ENCODE data around the gene CNGB1.

Gene CNGB1

DNA sequence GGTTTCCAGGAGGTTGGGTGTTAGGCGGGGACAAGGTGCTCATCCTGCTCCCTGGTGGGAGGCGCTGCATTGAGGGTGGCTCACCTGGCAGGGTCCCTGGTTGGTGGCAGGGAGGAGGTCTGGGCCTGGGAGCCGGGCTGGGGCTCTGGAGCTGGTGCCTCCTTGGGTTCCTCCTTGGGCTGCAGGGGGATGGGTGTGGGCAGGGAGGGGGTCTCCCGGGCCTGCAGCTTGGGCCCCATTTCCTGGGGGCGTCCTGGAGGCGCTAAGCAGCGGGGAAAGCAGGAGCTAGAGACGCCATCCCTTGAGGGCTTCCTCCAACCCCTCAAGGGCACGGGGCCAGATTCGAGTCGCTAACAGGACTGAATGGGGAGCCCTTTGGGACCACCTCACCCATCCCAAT is 11.1 kb downstream of the CNGB1 start:
- no peak overlapping the region for H3K9ac ChIP-seq (ENCODE audit: low read length)
- H3K9me3 ChIP-seq (ENCODE audit: control insufficient read depth, insufficient read depth, low read depth, low read length) = no peaks in the 10 kb centered on the region
- no peaks in the 10 kb centered on the region for H3K36me3 ChIP-seq (ENCODE audit: control insufficient read depth, insufficient read depth, low read length)
- no peak overlapping the region for H3K4me3 ChIP-seq (ENCODE audit: low read depth, low read length)
- H3K27me3 ChIP-seq (ENCODE audit: control insufficient read depth, insufficient read depth, low read length) = no peaks in the 10 kb centered on the region
- H3K4me1 ChIP-seq (ENCODE audit: control insufficient read depth, insufficient read depth, low read length) = peaks cover 13% of the 10 kb centered on the region; the same call in 1 of the 2 replicates
- H3K27ac ChIP-seq (ENCODE audit: low read depth, low read length) = no peak overlapping the region

DNA sequence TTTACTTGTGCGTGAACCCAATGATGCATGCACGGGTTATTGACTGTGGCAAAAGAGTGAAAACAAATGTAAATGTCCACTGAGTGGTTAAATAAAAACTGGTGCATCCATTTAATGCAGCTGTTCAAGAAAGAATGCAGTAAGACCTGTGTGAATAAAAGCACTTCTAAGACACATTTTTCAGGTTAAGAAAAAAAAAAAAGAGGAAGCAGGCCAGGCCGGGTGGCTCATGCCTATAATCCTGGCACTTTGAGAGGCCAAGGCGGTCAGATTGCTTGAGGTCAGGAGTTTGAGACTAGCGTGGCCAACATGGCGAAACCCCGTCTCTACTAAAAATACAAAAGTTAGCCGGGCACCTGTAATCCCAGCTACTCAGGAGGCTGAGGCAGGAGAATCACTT is 11.8 kb downstream of the CNGB1 start:
- Histone ChIP-seq H3K9me3 (ENCODE audit: control insufficient read depth, insufficient read depth, low read depth, low read length) (no peaks in the 10 kb centered on the region), H3K4me1 (ENCODE audit: control insufficient read depth, insufficient read depth, low read length) (peaks cover 13% of the 10 kb centered on the region; the same call in 1 of the 2 replicates), H3K36me3 (ENCODE audit: control insufficient read depth, insufficient read depth, low read length) (no peaks in the 10 kb centered on the region), H3K27ac (ENCODE audit: low read depth, low read length) (no peak overlapping the region), H3K4me3 (ENCODE audit: low read depth, low read length) (no peak overlapping the region), H3K9ac (ENCODE audit: low read length) (no peak overlapping the region), H3K27me3 (ENCODE audit: control insufficient read depth, insufficient read depth, low read length) (no peaks in the 10 kb centered on the region)

DNA sequence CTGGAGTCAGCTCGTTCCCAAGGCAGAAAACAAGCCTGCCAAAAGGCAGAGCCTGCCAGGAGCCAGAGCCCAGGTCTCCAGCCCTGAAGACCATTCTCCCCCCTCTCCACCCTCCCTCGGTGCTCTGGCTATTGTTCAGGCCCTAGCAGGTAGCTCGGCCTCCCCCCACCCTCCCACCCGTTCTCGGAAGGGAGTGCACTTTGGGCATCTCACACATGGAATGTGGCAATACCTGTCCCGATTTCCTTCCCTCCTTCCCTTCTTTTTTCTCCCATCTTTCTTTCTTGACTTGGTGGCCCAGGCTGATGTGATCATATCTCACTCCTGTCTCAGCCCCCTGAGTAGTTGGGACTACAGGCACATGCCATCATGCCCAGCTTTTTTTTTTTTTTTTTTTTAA is 12.4 kb downstream of the CNGB1 start:
- H3K36me3 ChIP-seq (ENCODE audit: control insufficient read depth, insufficient read depth, low read length) = no peaks in the 10 kb centered on the region
- no peaks in the 10 kb centered on the region for H3K9me3 ChIP-seq (ENCODE audit: control insufficient read depth, insufficient read depth, low read depth, low read length)
- no peak overlapping the region for H3K9ac ChIP-seq (ENCODE audit: low read length)
- no peak overlapping the region for H3K27ac ChIP-seq (ENCODE audit: low read depth, low read length)
- H3K4me3 ChIP-seq (ENCODE audit: low read depth, low read length) = no peak overlapping the region
- H3K4me1 ChIP-seq (ENCODE audit: control insufficient read depth, insufficient read depth, low read length) = peaks cover 13% of the 10 kb centered on the region; the same call in 1 of the 2 replicates
- H3K27me3 ChIP-seq (ENCODE audit: control insufficient read depth, insufficient read depth, low read length) = no peaks in the 10 kb centered on the region

DNA sequence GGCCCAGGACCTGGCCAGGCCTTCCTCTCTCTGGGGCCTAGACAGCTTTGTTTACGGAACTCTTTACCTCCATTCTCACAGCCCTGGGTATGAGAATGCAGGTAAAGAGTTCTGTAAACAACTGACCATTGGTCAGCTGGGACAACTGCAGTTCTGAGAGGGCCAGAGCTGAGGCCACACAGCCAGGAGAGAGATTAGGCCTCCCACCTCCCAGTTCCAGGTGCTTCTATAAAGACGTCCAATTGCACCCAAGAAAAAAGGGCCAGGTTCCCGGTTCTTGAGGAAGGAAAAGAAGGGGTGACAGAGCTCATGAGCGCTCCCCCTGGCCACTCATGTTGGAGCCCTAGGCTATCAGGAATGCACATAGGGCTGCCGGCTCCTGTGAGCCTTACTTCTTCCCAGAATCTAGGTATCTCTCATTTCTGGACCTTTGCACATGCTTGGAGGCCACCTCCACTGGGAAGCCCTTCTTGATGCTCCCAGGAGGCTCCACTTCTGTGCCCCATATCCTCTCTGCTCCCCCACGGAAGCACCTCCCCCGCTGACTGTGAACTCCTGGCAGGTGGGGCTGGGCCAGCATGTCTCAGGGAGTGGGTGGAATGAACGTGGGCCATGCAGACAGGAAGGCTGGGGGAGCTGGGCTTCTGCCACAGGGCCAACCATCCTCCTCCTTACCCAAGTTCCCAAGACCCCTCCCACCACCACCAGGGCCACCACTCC is 13.1 kb downstream of the CNGB1 start:
- Histone ChIP-seq H3K9ac (ENCODE audit: low read length) (no peak overlapping the region), H3K36me3 (ENCODE audit: control insufficient read depth, insufficient read depth, low read length) (no peaks in the 10 kb centered on the region), H3K4me3 (ENCODE audit: low read depth, low read length) (no peak overlapping the region), H3K9me3 (ENCODE audit: control insufficient read depth, insufficient read depth, low read depth, low read length) (no peaks in the 10 kb centered on the region), H3K27ac (ENCODE audit: low read depth, low read length) (no peak overlapping the region), H3K4me1 (ENCODE audit: control insufficient read depth, insufficient read depth, low read length) (peaks cover 13% of the 10 kb centered on the region; the same call in 1 of the 2 replicates), H3K27me3 (ENCODE audit: control insufficient read depth, insufficient read depth, low read length) (no peaks in the 10 kb centered on the region)

DNA sequence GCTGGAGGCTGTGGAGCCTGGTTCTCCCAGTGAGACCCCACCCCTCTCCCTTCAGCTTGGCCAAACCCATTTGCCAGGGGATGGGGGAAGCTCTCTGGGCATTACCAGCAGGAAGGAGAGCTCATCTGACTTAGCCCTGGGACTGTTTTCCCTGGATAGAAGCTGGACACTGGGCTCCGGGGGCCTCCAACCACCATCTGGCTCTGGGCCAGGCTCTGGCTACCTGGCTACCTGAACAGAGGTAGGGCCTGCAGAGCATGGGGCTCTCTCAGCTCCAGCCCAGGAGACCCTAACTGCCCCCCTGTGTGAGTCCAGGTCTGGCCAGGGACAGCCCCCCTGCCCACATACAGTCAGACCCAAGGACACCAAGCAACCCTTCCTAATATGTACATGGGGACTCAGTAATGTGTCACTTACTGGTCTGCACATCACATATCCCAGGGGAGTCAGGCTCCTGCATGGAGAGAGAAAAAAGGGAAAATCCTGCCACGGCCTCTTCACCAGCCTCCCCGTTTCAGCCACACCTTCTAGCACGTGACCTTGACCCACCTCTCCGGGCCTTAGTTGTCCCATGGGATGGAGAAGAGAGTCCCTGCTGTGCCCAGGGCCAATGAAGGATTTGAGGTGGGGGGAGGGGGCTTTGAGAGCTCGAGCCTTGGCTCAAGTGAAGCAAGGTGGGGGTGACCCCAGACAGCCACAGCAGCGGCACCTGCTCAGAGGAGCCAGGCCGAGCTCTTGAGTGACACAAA is 13.8 kb downstream of the CNGB1 start:
- Histone ChIP-seq H3K27me3 (ENCODE audit: control insufficient read depth, insufficient read depth, low read length) (no peaks in the 10 kb centered on the region), H3K9me3 (ENCODE audit: control insufficient read depth, insufficient read depth, low read depth, low read length) (no peaks in the 10 kb centered on the region), H3K9ac (ENCODE audit: low read length) (no peak overlapping the region), H3K36me3 (ENCODE audit: control insufficient read depth, insufficient read depth, low read length) (no peaks in the 10 kb centered on the region), H3K4me1 (ENCODE audit: control insufficient read depth, insufficient read depth, low read length) (peaks cover 13% of the 10 kb centered on the region; the same call in 1 of the 2 replicates), H3K4me3 (ENCODE audit: low read depth, low read length) (no peak overlapping the region), H3K27ac (ENCODE audit: low read depth, low read length) (no peak overlapping the region)

DNA sequence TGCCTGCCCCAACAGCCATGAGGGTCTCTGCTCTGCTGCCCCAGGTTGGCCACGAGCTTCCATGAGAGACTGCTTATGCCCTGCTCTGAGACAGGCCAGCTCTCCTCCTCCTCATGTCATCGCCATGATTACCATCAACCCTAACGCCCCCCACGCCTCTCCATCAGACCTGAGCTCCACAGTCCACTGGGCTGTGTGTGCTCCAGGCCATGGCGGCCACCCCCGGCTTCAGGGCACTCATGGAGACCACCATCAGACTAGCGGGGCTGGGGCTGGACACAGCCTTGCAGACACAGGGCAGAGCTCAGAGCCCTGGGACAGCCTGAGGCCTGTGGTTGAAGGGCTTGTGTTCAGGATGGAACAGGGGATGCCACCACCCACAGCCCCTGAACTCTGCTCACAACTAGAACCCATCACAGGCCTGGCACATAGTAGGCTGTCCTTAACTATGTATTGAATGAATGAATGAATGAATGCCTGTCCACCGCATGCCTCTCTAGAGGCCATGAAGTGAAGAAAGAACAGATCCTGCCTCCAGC is 14.6 kb downstream of the CNGB1 start:
- H3K4me3 ChIP-seq (ENCODE audit: low read depth, low read length) = no peak overlapping the region
- H3K4me1 ChIP-seq (ENCODE audit: control insufficient read depth, insufficient read depth, low read length) = peaks cover 13% of the 10 kb centered on the region; the same call in 1 of the 2 replicates
- H3K9me3 ChIP-seq (ENCODE audit: control insufficient read depth, insufficient read depth, low read depth, low read length) = no peaks in the 10 kb centered on the region
- no peak overlapping the region for H3K27ac ChIP-seq (ENCODE audit: low read depth, low read length)
- H3K9ac ChIP-seq (ENCODE audit: low read length) = no peak overlapping the region
- H3K27me3 ChIP-seq (ENCODE audit: control insufficient read depth, insufficient read depth, low read length) = no peaks in the 10 kb centered on the region
- H3K36me3 ChIP-seq (ENCODE audit: control insufficient read depth, insufficient read depth, low read length) = no peaks in the 10 kb centered on the region

DNA sequence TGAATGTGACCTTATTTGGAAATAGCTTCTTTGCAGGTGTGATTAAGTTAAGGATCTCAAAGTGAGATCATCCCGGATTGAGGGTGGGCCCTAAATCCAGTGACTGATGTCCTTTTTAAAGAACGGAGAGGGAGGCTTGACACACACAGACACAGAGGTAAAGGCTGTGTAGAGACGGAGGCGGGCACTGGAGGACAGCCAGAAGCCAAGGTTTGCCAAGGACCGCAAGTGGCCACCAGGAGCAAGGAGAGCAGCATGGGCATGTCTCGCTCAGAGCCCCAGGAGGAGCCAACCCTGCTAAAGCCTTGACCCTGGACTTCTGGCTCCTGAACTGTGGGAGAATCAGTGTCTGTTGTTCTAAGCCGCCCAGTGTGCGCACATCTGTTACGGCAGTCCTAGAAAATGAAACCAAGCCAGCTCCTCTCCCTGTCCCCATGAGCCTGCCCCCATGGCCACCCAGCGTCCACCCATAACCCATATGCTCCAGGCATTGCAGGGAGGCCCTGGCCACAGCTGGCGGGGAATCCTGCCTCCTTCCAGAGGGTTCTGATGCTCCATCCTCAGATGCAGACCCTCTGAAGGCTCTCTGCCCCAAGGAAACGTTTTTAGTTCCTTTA is 15.2 kb downstream of the CNGB1 start:
- Histone ChIP-seq H3K4me1 (ENCODE audit: control insufficient read depth, insufficient read depth, low read length) (peaks cover 13% of the 10 kb centered on the region; the same call in 1 of the 2 replicates), H3K4me3 (ENCODE audit: low read depth, low read length) (no peak overlapping the region), H3K9ac (ENCODE audit: low read length) (no peak overlapping the region), H3K27me3 (ENCODE audit: control insufficient read depth, insufficient read depth, low read length) (no peaks in the 10 kb centered on the region), H3K36me3 (ENCODE audit: control insufficient read depth, insufficient read depth, low read length) (no peaks in the 10 kb centered on the region), H3K9me3 (ENCODE audit: control insufficient read depth, insufficient read depth, low read depth, low read length) (no peaks in the 10 kb centered on the region), H3K27ac (ENCODE audit: low read depth, low read length) (no peak overlapping the region)

DNA sequence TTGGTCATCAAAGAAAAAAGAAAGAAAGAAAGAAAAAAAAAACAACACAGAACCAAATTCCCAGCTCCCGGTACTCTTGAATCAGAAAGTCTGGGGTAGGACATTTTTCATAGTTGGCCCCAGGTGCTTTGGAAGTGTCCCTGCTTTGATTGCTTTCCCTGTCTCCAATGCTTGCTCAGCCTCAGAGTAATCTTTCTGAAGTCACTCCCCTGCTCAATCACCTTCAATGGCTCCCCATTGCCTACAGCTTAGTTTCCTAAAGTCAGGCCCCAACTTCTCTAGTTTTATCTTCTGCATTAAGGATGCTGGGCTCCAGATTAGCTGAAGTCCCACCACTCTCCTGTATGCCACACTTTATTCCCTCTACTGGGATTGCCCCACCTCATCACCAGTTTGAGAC is 17.1 kb downstream of the CNGB1 start:
- H3K4me1 ChIP-seq (ENCODE audit: control insufficient read depth, insufficient read depth, low read length) = peaks cover 18% of the 10 kb centered on the region

DNA sequence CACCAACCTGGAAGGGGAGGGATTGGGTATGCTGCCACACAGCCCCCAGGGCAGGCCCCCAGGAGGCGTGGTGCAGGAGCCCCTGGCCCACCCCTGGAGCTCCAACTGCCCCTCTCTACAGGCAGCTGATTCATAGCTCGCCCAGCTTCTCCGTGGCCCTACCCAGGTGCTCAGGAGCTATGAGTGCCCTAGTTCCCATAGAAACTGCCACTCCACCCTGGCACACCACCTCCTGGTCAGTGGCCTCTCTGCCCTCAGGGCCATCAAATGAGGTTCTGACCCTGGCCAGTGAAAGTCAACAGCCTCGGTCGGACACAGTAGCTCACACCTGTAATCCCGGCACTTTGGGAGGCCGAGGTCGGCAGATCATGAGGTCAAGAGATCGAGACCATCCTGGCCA is 18.0 kb downstream of the CNGB1 start:
- Histone ChIP-seq H3K9ac (ENCODE audit: low read length) (no peak overlapping the region), H3K4me1 (ENCODE audit: control insufficient read depth, insufficient read depth, low read length) (peaks cover 13% of the 10 kb centered on the region), H3K4me3 (ENCODE audit: low read depth, low read length) (no peak overlapping the region), H3K27me3 (ENCODE audit: control insufficient read depth, insufficient read depth, low read length) (no peaks in the 10 kb centered on the region), H3K9me3 (ENCODE audit: control insufficient read depth, insufficient read depth, low read depth, low read length) (no peaks in the 10 kb centered on the region), H3K36me3 (ENCODE audit: control insufficient read depth, insufficient read depth, low read length) (no peaks in the 10 kb centered on the region), H3K27ac (ENCODE audit: low read depth, low read length) (no peak overlapping the region)

More for the DNA sequence above, 17.1 kb downstream of the CNGB1 start:
- H3K27me3 ChIP-seq (ENCODE audit: control insufficient read depth, insufficient read depth, low read length) = no peaks in the 10 kb centered on the region
- H3K36me3 ChIP-seq (ENCODE audit: control insufficient read depth, insufficient read depth, low read length) = no peaks in the 10 kb centered on the region
- H3K27ac ChIP-seq (ENCODE audit: low read depth, low read length) = no peak overlapping the region
- no peak overlapping the region for H3K4me3 ChIP-seq (ENCODE audit: low read depth, low read length)
- no peaks in the 10 kb centered on the region for H3K9me3 ChIP-seq (ENCODE audit: control insufficient read depth, insufficient read depth, low read depth, low read length)
- H3K9ac ChIP-seq (ENCODE audit: low read length) = no peak overlapping the region

DNA sequence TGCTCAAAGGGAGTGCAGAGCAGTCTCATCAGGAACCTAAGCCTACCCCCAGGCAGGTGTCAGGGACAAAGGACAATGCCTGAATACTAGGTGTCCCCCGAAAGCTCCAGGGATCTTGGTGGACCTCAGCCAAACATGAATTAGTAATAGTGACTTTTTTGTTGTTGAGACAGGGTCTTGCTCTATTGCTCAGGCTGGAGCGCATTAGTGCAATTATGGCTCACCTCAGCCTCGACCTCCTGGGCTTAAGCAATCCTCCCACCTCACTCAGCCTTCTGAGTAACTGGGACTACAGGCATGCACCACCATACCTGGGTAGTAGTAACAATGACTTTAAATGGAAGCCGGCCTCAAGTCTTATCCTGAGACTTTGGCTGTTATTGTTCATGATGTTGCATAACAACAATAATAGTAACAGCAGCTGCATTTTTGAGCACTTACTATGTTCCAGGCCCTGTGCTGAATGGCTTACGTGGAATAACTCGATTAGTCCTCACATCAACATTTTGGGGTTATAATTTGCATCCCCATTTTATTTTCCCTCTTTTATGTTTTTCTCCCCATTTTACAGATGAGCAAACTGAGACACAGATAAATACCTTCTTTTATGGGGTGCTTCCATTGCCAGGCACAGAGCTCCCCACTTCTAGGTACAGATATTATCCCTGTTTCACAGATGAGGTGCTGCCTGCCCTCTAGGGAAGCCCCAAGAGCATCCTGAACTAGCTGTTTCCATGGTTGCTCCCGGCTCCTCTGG is 19.5 kb downstream of the CNGB1 start:
- Histone ChIP-seq H3K4me1 (ENCODE audit: control insufficient read depth, insufficient read depth, low read length) (peaks cover 5% of the 10 kb centered on the region; the same call in 1 of the 2 replicates), H3K9ac (ENCODE audit: low read length) (no peak overlapping the region), H3K36me3 (ENCODE audit: control insufficient read depth, insufficient read depth, low read length) (no peaks in the 10 kb centered on the region), H3K27ac (ENCODE audit: low read depth, low read length) (no peak overlapping the region), H3K4me3 (ENCODE audit: low read depth, low read length) (no peak overlapping the region), H3K27me3 (ENCODE audit: control insufficient read depth, insufficient read depth, low read length) (no peaks in the 10 kb centered on the region), H3K9me3 (ENCODE audit: control insufficient read depth, insufficient read depth, low read depth, low read length) (no peaks in the 10 kb centered on the region)

Measured in HUES6 (cell line).